Liver (tissue), 3 donors: ENCODE results near the gene CD79B.

ENCODE experiments used
- EGR1 ChIP-seq, 2 donors: IDR thresholded peaks; 2 replicates each; pipeline ENCODE4 v1.6.1; 2016 to 2018; ENCODE audit warnings: antibody characterized with exemption in 2 of 2, low read depth in 2 of 2
- FOXA1 ChIP-seq: IDR thresholded peaks from 2 replicates; pipeline ENCODE4 v1.6.1; 2016; ENCODE audit warnings: antibody characterized with exemption
- JUND ChIP-seq, 2 donors: IDR thresholded peaks; 2 replicates each; pipeline ENCODE4 v1.6.1; 2016; ENCODE audit warnings: antibody characterized with exemption in 2 of 2
- RAD21 ChIP-seq, 2 donors: IDR thresholded peaks; 2 replicates each; pipeline ENCODE4 v1.6.1; 2016; ENCODE audit warnings: antibody characterized with exemption in 2 of 2, mild to moderate bottlenecking in 2 of 2
- SP1 ChIP-seq: IDR thresholded peaks from 2 replicates; pipeline ENCODE4 v1.6.1; 2018; ENCODE audit warnings: antibody characterized with exemption, mild to moderate bottlenecking
- TAF1 ChIP-seq: conservative IDR thresholded peaks from 2 replicates; pipeline ENCODE4 v1.6.1; 2016; ENCODE audit warnings: antibody characterized with exemption, mild to moderate bottlenecking
- YY1 ChIP-seq: IDR thresholded peaks from 2 replicates; pipeline ENCODE4 v1.6.1; 2016; ENCODE audit warnings: antibody characterized with exemption, mild to moderate bottlenecking
- TF ChIP-seq, protein P1 (sequence below): fragments of 150-350 bp; IDR thresholded peaks from 2 replicates; pipeline ENCODE4 v1.5.1; 2017; ENCODE audit warnings: improper control_type of control experiment, low read depth, low read length; ENCODE audit not compliant: missing input control
- TF ChIP-seq, protein P2 (sequence below): IDR thresholded peaks from 2 replicates; pipeline ENCODE4 v1.6.1; 2016; ENCODE audit warnings: antibody characterized with exemption
- TF ChIP-seq, protein P3 (sequence below): IDR thresholded peaks from 2 replicates; pipeline ENCODE4 v1.6.1; 2016; ENCODE audit warnings: antibody characterized with exemption
- TF ChIP-seq, protein P4 (sequence below): IDR thresholded peaks from 2 replicates; pipeline ENCODE4 v1.6.1; 2016; ENCODE audit warnings: antibody characterized with exemption, mild to moderate bottlenecking
- donor health status: healthy.
- donor health status: healthy.

DNA sequence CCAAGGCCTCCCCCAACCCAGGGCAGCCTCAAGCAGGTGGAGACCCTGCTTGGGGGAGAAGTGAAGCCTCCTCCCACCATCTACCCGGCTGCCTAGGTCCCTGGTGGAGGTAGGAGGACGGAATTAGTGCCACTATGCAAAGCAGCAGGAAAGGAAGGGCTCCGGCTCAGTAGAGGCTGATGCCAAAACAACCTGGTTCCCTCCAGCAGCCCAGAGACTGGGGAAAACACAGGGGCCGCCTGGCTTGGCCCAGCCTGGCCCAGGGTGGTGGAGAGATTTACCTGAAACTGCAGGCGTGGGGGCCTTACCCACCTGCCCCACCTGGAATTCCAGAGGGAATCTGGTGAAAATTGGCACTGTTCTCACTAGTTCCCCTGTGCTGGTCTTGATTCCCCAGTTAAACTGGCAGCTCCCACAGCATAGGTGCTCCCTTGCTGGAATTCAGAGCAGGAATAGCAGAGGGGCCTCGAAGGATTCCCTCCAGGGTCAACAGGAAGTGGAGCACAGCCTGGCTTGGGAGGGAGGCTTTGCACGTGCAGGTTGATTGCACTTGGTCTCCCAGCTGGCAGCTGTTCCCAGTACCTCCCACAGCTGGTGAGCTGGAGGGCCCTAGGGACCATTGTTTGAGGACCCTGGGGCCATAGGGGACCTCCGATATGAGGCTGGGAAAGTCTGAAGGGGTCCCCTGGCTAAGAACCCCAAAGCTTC is 4.5 kb downstream of the CD79B start:
- TF ChIP-seq, protein P1, sequence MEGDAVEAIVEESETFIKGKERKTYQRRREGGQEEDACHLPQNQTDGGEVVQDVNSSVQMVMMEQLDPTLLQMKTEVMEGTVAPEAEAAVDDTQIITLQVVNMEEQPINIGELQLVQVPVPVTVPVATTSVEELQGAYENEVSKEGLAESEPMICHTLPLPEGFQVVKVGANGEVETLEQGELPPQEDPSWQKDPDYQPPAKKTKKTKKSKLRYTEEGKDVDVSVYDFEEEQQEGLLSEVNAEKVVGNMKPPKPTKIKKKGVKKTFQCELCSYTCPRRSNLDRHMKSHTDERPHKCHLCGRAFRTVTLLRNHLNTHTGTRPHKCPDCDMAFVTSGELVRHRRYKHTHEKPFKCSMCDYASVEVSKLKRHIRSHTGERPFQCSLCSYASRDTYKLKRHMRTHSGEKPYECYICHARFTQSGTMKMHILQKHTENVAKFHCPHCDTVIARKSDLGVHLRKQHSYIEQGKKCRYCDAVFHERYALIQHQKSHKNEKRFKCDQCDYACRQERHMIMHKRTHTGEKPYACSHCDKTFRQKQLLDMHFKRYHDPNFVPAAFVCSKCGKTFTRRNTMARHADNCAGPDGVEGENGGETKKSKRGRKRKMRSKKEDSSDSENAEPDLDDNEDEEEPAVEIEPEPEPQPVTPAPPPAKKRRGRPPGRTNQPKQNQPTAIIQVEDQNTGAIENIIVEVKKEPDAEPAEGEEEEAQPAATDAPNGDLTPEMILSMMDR, result no peak
- TF ChIP-seq RAD21 (IDR thresholded peaks at IDR 0.05) (no peak), YY1 (no peak), JUND (IDR thresholded peaks at IDR 0.05) (no peak), EGR1 (IDR thresholded peaks at IDR 0.05; ENCODE audit: low read depth in 2 of 2) (no peak), SP1 (no peak), TAF1 (no peak), FOXA1 (no peak)
- TF ChIP-seq, protein P2, sequence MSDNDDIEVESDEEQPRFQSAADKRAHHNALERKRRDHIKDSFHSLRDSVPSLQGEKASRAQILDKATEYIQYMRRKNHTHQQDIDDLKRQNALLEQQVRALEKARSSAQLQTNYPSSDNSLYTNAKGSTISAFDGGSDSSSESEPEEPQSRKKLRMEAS, result no peak
- TF ChIP-seq, protein P3, sequence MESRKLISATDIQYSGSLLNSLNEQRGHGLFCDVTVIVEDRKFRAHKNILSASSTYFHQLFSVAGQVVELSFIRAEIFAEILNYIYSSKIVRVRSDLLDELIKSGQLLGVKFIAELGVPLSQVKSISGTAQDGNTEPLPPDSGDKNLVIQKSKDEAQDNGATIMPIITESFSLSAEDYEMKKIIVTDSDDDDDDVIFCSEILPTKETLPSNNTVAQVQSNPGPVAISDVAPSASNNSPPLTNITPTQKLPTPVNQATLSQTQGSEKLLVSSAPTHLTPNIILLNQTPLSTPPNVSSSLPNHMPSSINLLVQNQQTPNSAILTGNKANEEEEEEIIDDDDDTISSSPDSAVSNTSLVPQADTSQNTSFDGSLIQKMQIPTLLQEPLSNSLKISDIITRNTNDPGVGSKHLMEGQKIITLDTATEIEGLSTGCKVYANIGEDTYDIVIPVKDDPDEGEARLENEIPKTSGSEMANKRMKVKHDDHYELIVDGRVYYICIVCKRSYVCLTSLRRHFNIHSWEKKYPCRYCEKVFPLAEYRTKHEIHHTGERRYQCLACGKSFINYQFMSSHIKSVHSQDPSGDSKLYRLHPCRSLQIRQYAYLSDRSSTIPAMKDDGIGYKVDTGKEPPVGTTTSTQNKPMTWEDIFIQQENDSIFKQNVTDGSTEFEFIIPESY, result no peak
- TF ChIP-seq, protein P4, sequence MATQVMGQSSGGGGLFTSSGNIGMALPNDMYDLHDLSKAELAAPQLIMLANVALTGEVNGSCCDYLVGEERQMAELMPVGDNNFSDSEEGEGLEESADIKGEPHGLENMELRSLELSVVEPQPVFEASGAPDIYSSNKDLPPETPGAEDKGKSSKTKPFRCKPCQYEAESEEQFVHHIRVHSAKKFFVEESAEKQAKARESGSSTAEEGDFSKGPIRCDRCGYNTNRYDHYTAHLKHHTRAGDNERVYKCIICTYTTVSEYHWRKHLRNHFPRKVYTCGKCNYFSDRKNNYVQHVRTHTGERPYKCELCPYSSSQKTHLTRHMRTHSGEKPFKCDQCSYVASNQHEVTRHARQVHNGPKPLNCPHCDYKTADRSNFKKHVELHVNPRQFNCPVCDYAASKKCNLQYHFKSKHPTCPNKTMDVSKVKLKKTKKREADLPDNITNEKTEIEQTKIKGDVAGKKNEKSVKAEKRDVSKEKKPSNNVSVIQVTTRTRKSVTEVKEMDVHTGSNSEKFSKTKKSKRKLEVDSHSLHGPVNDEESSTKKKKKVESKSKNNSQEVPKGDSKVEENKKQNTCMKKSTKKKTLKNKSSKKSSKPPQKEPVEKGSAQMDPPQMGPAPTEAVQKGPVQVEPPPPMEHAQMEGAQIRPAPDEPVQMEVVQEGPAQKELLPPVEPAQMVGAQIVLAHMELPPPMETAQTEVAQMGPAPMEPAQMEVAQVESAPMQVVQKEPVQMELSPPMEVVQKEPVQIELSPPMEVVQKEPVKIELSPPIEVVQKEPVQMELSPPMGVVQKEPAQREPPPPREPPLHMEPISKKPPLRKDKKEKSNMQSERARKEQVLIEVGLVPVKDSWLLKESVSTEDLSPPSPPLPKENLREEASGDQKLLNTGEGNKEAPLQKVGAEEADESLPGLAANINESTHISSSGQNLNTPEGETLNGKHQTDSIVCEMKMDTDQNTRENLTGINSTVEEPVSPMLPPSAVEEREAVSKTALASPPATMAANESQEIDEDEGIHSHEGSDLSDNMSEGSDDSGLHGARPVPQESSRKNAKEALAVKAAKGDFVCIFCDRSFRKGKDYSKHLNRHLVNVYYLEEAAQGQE, result no peak
